ENCODE data around the gene GNAT1. TPM values are rescaled to one million over a fixed set of nuclear protein-coding genes. Genes with fewer than 3 reads are reported as not detected.
A peak's percentile ranks its signal among the peaks of the same experiment; 100 is the strongest.
"Not testable (repeated sequence)": the region's sequence is repeated elsewhere in the genome, so short reads cannot be mapped to it uniquely, and the experiment has no call there.

Gene GNAT1
- total RNA-seq, 1 donor from 2014 or later: not detected

- peak in 1 of 2 donors; percentile 90 for DNase-seq (ENCODE audit: low read depth in 2 of 2)
Observed at GRCh38 chr3:50237754-50238548, 46.5 kb downstream of the GNAT1 start.

GRCh38 chr3:50238549-50239026, 47.2 kb downstream of the GNAT1 start:
- peak in 1 of 2 donors; percentile 56 for DNase-seq (ENCODE audit: low read depth in 2 of 2)

DNA sequence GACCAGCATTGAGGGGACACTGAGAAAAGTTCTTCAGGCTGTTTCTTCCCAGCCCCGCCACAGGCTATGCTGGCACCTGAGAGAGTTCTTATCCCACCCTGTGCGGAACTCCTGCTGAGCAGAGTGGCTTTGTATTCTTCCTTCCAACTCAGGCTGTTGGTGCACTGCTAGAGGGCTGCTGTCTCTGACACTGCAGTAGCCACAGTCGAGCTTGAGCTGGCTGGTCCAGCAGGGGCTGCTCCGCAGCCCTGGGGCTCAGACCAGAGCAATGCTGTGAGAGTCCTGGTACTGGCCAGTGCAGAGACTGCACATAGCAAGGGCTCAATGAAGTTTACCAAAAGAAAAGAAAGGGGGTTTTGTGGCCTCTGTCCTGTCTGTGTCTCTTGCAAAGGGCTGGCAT, 48.2 kb downstream of the GNAT1 start:
- DNase-seq (ENCODE audit: low read depth in 2 of 2): no peak

DNA sequence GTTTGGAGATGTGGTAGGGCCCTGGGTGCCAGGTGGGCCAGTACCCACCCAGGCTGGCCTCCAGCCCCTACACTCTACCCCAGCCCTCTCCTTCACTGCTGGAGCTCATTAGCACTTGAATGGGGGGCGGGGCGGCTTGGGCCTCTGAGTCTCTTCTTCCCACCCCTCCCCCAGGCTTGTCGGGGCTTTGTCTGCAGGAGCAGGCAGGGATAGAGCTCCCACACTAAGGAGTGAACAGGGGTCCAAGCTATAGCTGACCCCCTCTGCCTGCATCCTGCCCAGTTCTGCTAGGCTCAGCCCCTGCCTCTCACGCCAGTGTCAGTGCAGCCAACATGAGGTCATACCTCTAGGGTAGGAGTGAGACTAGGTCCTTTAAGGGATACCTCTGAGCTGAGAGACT, 49.8 kb downstream of the GNAT1 start:
- DNase-seq (ENCODE audit: low read depth in 2 of 2): peak in 1 of 2 donors; percentile 31

DNA sequence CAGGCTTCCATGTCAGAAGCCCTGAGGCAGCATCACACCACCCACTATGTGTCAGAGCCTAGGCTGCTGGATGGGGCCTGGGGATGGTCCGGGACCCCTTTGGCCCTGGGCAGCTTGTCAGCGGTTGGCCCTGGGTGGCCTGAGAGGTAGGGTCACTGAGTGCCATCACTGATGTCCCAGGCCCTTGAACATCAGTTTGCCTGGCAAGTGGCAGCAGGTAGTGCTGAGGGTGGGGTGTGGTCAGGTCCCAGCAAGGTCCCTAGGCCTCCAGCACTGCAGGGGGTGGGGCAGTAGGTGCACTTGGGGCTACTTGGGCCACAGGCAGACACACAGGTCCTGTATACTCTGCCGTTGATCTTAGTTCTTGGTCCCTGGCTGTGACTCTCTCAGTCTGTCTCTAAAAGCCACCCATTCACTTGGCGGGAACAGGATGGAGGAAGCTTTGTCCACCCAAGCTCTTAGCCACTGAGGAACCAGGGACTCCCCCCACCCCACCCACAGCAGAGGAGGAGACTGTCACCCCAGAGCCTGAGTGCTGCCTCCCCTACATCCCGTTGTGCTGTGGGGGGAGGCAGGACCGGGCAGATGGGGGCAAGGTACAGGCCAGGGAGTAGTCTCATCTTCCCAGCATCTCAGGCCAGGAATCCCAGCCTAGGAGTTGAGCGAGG, 50.4 kb downstream of the GNAT1 start:
- no peak for DNase-seq (ENCODE audit: low read depth in 2 of 2)

DNA sequence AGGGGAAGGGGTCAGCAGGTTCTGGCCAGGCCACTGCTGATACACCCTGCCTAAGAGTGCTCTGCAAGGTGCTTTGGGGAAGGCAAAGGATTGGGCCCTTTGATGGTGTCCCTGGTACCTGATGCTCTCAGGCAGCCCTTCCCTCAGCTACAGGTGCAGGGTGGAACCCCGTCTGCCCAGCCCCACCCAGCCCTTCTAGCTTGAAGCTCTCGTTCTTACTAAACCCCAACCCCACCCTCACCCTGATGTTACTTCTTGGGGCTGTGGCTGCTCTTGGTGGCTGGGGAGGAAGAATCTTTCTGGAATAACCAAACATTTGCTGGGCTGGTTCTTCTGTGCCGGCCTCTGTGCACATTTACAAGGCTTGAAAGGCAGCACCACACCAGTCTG, 51.0 kb downstream of the GNAT1 start:
- no peak for DNase-seq (ENCODE audit: low read depth in 2 of 2)

DNA sequence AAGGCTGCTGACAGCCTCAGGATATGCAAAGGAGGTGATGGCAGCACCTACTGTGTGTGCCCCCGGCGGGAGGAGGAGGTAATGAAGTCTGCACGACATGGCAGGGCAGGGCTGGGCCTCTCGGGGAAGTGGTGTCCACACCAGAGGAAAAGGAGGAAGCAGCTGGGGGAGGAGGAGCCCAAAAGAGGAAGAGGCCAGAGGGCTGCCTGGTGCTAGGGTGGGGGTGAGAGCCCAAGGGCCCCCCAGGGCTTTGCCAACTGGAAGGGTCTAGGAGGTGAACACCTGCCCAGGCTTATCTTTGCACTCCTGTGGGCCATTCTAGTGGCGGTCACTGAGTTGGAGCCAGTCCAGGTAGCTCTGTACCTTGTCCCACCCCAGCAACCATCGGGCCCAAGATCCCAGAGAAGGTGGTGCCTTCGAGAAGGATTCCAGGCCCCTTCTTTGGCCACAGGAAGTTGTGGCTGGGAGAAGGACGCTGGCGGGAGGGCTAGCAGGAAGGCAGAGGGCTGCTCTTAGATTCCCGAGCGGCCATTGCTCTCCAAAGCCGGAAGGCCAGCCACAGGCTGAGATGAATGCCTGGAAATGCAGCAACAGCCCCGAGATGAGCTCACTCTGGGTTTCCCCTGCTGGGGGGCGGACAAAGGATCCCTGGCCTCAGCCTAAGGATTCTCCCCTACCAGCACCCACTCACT, 51.6 kb downstream of the GNAT1 start:
- DNase-seq (ENCODE audit: low read depth in 2 of 2): peak; percentile 70 to 96

- no peak for DNase-seq (ENCODE audit: low read depth in 2 of 2)
Observed at GRCh38 chr3:50243543-50243895, 52.1 kb downstream of the GNAT1 start.

DNA sequence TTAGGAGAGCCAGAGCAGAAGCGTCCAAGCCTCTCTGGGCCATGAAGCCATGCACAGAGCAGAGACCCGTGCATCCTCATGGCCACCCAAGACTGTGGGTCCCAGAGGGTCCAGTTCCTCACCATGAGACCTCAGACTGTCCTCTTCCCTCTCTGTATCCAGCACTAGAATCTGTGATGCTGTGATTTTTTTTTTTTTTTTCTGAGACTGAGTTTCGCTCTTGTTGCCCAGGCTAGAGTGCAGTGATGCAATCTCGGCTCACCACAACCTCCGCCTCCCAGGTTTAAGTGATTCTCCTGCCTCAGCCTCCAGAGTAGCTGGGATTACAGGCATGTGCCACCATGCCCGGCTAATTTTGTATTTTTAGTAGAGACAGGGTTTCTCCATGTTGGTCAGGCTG, 53.4 kb downstream of the GNAT1 start:
- DNase-seq (ENCODE audit: low read depth in 2 of 2): not testable (repeated sequence)

- DNase-seq (ENCODE audit: low read depth in 2 of 2): peak in 1 of 2 donors; percentile 46
Observed at GRCh38 chr3:50245251-50245745, 53.9 kb downstream of the GNAT1 start.

- peak in 1 of 2 donors; percentile 92 for DNase-seq (ENCODE audit: low read depth in 2 of 2)
Observed at GRCh38 chr3:50245831-50246516, 54.6 kb downstream of the GNAT1 start.

DNA sequence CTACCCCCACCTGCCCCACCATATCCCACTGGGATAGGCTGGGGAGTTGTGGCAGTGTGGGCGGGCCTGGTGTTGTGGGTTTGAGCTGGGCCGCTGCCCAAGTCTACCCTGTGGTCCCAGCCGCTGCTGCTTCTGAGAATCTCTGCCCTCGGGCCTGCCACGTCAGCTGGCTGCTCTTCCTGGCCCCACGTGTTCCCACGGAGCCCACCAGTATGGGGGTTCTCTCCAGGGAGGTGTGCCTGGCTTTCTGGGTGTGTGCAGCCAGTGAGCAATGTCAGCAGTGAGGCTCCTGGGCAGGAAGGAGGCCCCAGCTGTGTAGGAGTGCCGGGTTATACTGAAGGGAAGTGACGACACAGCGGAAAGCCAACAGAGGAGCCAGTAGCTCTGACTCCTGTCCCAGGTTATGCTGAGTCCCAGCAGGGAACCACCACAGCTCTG, 55.1 kb downstream of the GNAT1 start:
- peak; percentile 81 to 86 for DNase-seq (ENCODE audit: low read depth in 2 of 2)

Other genes starting within 250 kb of the GNAT1 start
- 108 and 148 TPM in 2 replicates for gene RBM5, start 102.7 kb upstream of the GNAT1 start, total RNA-seq
- 15.7 and 29.8 TPM in 2 replicates for gene SEMA3F, start 36.3 kb upstream of the GNAT1 start, total RNA-seq
- gene SLC38A3, start 13.7 kb downstream of the GNAT1 start, total RNA-seq: under 0.01 TPM in 2 replicates
- 390 and 560 TPM in 2 replicates for gene GNAI2, start 44.6 kb downstream of the GNAT1 start, total RNA-seq
- 0.26 and 0.51 TPM in 2 replicates for gene SEMA3B, start 77.5 kb downstream of the GNAT1 start, total RNA-seq
- not detected in 2 replicates for gene LSMEM2, start 87.5 kb downstream of the GNAT1 start, total RNA-seq
- 117 and 130 TPM in 2 replicates for gene IFRD2, start 100.8 kb downstream of the GNAT1 start, total RNA-seq
- gene HYAL3, start 107.8 kb downstream of the GNAT1 start, total RNA-seq: 17.5 and 23.6 TPM in 2 replicates
- 4.0 and 4.5 TPM in 2 replicates for gene NAA80, start 107.8 kb downstream of the GNAT1 start, total RNA-seq
- 4.6 and 6.7 TPM in 2 replicates for gene HYAL1, start 112.0 kb downstream of the GNAT1 start, total RNA-seq
- gene HYAL2, start 131.1 kb downstream of the GNAT1 start, total RNA-seq: 384 and 564 TPM in 2 replicates
- 20.7 and 22.3 TPM in 2 replicates for gene TUSC2, start 136.6 kb downstream of the GNAT1 start, total RNA-seq
- 12.6 and 23.9 TPM in 2 replicates for gene RASSF1, start 149.2 kb downstream of the GNAT1 start, total RNA-seq
- under 0.01 and 0.25 TPM in 2 replicates for gene ZMYND10, start 154.1 kb downstream of the GNAT1 start, total RNA-seq
- 12.3 and 16.9 TPM in 2 replicates for gene NPRL2, start 159.2 kb downstream of the GNAT1 start, total RNA-seq
- 18.9 and 23.9 TPM in 2 replicates for gene CYB561D2, start 159.3 kb downstream of the GNAT1 start, total RNA-seq
- 27.0 and 43.9 TPM in 2 replicates for gene TMEM115, start 167.9 kb downstream of the GNAT1 start, total RNA-seq